IMR-90 (cell line): ENCODE results near the gene SOCS6. TPM values are rescaled to one million over a fixed set of nuclear protein-coding genes. Genes with fewer than 3 reads are reported as not detected.
A peak's percentile ranks its signal among the peaks of the same experiment; 100 is the strongest.

Experiments used
- ATAC-seq: fragments of 200-7000 bp; cut with Tn5 transposase; 2 replicates; pipeline ENCODE4 v1.9.1; 2020; ENCODE audit warnings: low read depth, mild to moderate bottlenecking, moderate library complexity
- BruUV-seq: library from RNA; stranded (reverse); fragments of 400-500 nt; replicated peaks from 2 replicates; lab custom pipeline; 2021; lab: Mats Ljungman, UMichigan
- CTCF ChIA-PET: fragments of 300-600 bp; formaldehyde crosslinking; extraction: SDS; loops from one replicate; lab custom pipeline; 2021; ENCODE audit warnings: antibody characterized with exemption; lab: Yijun Ruan, JAX
- POLR2A ChIA-PET: fragments of 300-600 bp; sonication (Branson Sonifier 250); formaldehyde crosslinking; loops from one replicate; lab custom pipeline; 2022; ENCODE audit warnings: antibody characterized with exemption; ENCODE audit not compliant: unreplicated experiment; lab: Charles Lee
- DNase-seq: peaks from one replicate; pipeline ENCODE4 v3.0.0; 2013
- H2AFZ ChIP-seq: replicated peaks from 2 replicates; pipeline ENCODE3; 2013; ENCODE audit warnings: low read length, mild to moderate bottlenecking; ENCODE audit not compliant: poor library complexity
- H2AK5ac ChIP-seq: 2 replicates; pipeline ENCODE4 v1.6.1; 2013; ENCODE audit warnings: low read depth, low read length, inconsistent platforms
- H2AK9ac ChIP-seq: replicated peaks from 2 replicates; pipeline ENCODE3; 2013; ENCODE audit warnings: mild to moderate bottlenecking, low read depth, low read length, moderate library complexity; ENCODE audit not compliant: poor library complexity
- H2BK120ac ChIP-seq: 2 replicates; pipeline ENCODE4 v1.6.1; 2013; ENCODE audit warnings: low read depth, low read length, inconsistent platforms
- H2BK15ac ChIP-seq: 3 replicates; pipeline ENCODE4 v1.6.1; 2013; ENCODE audit warnings: low read depth, low read length, inconsistent platforms
- H2BK20ac ChIP-seq: 2 replicates; pipeline ENCODE4 v1.6.1; 2013; ENCODE audit warnings: low read depth, mild to moderate bottlenecking, inconsistent platforms, low read length, moderate library complexity
- H2BK5ac ChIP-seq: 2 replicates; pipeline ENCODE4 v1.6.1; 2013; ENCODE audit warnings: mild to moderate bottlenecking, low read depth, low read length, inconsistent platforms; ENCODE audit not compliant: poor library complexity, severe bottlenecking
- H3K14ac ChIP-seq: replicated peaks from 2 replicates; pipeline ENCODE4 v1.6.1; 2013; ENCODE audit warnings: low read depth, low read length, inconsistent platforms
- H3K18ac ChIP-seq: 2 replicates; pipeline ENCODE4 v1.6.1; 2013; ENCODE audit warnings: low read depth, low read length, control low read depth
- H3K23ac ChIP-seq: 2 replicates; pipeline ENCODE4 v1.6.1; 2013; ENCODE audit warnings: low read depth, low read length, inconsistent platforms
- H3K27ac ChIP-seq: 2 replicates; pipeline ENCODE4 v1.5.1; 2013; ENCODE audit warnings: mild to moderate bottlenecking, control low read depth, low read length; ENCODE audit not compliant: insufficient read depth
- H3K27me3 ChIP-seq: 2 replicates; pipeline ENCODE4 v1.6.1; 2013; ENCODE audit warnings: low read length; ENCODE audit not compliant: control insufficient read depth, insufficient read depth
- H3K36me3 ChIP-seq: 2 replicates; pipeline ENCODE4 v1.6.1; 2013; ENCODE audit warnings: low read length, mixed read lengths; ENCODE audit not compliant: control insufficient read depth, insufficient read depth
- H3K4ac ChIP-seq: 2 replicates; pipeline ENCODE4 v1.6.1; 2013; ENCODE audit warnings: low read depth, low read length, inconsistent platforms
- H3K4me1 ChIP-seq: 2 replicates; pipeline ENCODE4 v1.6.1; 2013; ENCODE audit warnings: low read length, mixed read lengths; ENCODE audit not compliant: control insufficient read depth, insufficient read depth
- H3K4me2 ChIP-seq: 2 replicates; pipeline ENCODE4 v1.6.1; 2013; ENCODE audit warnings: low read depth, mild to moderate bottlenecking, control low read depth, low read length, moderate library complexity
- H3K4me3 ChIP-seq: 2 replicates; pipeline ENCODE4 v1.5.1; 2013; ENCODE audit warnings: low read depth, mild to moderate bottlenecking, control low read depth, low read length, moderate library complexity; ENCODE audit not compliant: insufficient read depth
- H3K56ac ChIP-seq: 2 replicates; pipeline ENCODE4 v1.6.1; 2013; ENCODE audit warnings: low read length, inconsistent platforms; ENCODE audit not compliant: insufficient read depth; ENCODE audit errors: extremely low read depth
- H3K79me1 ChIP-seq, 2 experiments: 2 replicates each; pipeline ENCODE4 v1.6.1; 2013; ENCODE audit warnings: low read length in 2 of 2, inconsistent platforms in 1 of 2, low read depth in 1 of 2
- H3K9ac ChIP-seq: 2 replicates; pipeline ENCODE4 v1.6.1; 2013; ENCODE audit warnings: low read depth, low read length, control low read depth
- H3K9me1 ChIP-seq: 2 replicates; pipeline ENCODE4 v1.6.1; 2013; ENCODE audit warnings: low read length, inconsistent platforms; ENCODE audit not compliant: insufficient read depth
- H3K9me3 ChIP-seq: 2 replicates; pipeline ENCODE4 v1.6.1; 2013; ENCODE audit warnings: low read length; ENCODE audit not compliant: control insufficient read depth, insufficient read depth
- H4K20me1 ChIP-seq: 2 replicates; pipeline ENCODE4 v1.6.1; 2013; ENCODE audit warnings: low read length, inconsistent platforms; ENCODE audit not compliant: insufficient read depth
- H4K5ac ChIP-seq: 2 replicates; pipeline ENCODE4 v1.6.1; 2013; ENCODE audit warnings: mild to moderate bottlenecking, low read depth, low read length, control low read depth
- H4K8ac ChIP-seq, 2 experiments: 2 replicates each; pipeline ENCODE4 v1.6.1; 2013; ENCODE audit warnings: low read depth in 2 of 2, low read length in 2 of 2, control low read depth in 1 of 2, inconsistent platforms in 1 of 2
- H4K91ac ChIP-seq: 2 replicates; pipeline ENCODE4 v1.6.1; 2013; ENCODE audit warnings: low read depth, low read length, inconsistent platforms; ENCODE audit not compliant: insufficient read depth
- BHLHE40 ChIP-seq: fragments of 150-350 bp; IDR thresholded peaks from 2 replicates; pipeline ENCODE4 v1.6.1; 2016; ENCODE audit warnings: mild to moderate bottlenecking, low read depth, low read length
- CEBPB ChIP-seq: IDR thresholded peaks from 2 replicates; pipeline ENCODE4 v1.6.1; 2012; ENCODE audit warnings: low read depth, low read length, improper control_type of control experiment
- FOS ChIP-seq: fragments of 150-350 bp; IDR thresholded peaks from 2 replicates; pipeline ENCODE4 v1.6.1; 2016; ENCODE audit warnings: low read depth, low read length
- MAFK ChIP-seq: IDR thresholded peaks from 2 replicates; pipeline ENCODE4 v1.6.1; 2012; ENCODE audit warnings: low read depth, low read length, improper control_type of control experiment
- MAZ ChIP-seq: IDR thresholded peaks from 2 replicates; pipeline ENCODE4 v1.6.1; 2012; ENCODE audit warnings: low read depth, mild to moderate bottlenecking, low read length, improper control_type of control experiment, moderate library complexity, borderline replicate concordance
- NFE2L2 ChIP-seq: fragments of 150-350 bp; IDR thresholded peaks from 2 replicates; pipeline ENCODE4 v1.6.1; 2016; ENCODE audit warnings: low read depth, mild to moderate bottlenecking, low read length
- RAD21 ChIP-seq: IDR thresholded peaks from 2 replicates; pipeline ENCODE4 v1.6.1; 2012; ENCODE audit warnings: low read length, improper control_type of control experiment
- RCOR1 ChIP-seq: IDR thresholded peaks from 2 replicates; pipeline ENCODE4 v1.6.1; 2012; ENCODE audit warnings: mild to moderate bottlenecking, low read length, improper control_type of control experiment; ENCODE audit not compliant: insufficient replicate concordance
- WGBS, 2 experiments: methylation state at CpG; one replicate each; pipeline versions ENCODE4 v1.1.5 to v1.1.7; 2013; ENCODE audit warnings: missing lambda C conversion rate in 2 of 2; ENCODE audit not compliant: insufficient read length in 1 of 2; ENCODE audit errors: extremely low coverage in 2 of 2; 5-methylcytosine and 5-hydroxymethylcytosine counted together
- dilution Hi-C: fragments of 300-500 bp; cut with HindIII; formaldehyde crosslinking; loops from one replicate; pipeline ENCODE4 v1.14.3; 2018; ENCODE audit warnings: low sequenced_read_pairs; ENCODE audit not compliant: unreplicated experiment
- in situ Hi-C: fragments of 300-500 bp; cut with MboI; formaldehyde crosslinking; loops from 3 replicates; pipeline ENCODE4 v1.14.3; 2019; ENCODE audit warnings: low sequenced_read_pairs, inconsistent platforms, mixed read lengths
- intact Hi-C: fragments of 100-400 bp; cut with micrococcal nuclease; formaldehyde crosslinking; loops from 2 replicates; pipeline ENCODE4 v1.10.0; 2022
- polyA plus RNA-seq, 3 experiments: library from polyadenylated mRNA; depleted of rRNA; stranded (reverse); fragments of >200 nt; gene quantifications; 2 replicates each; pipeline ENCODE4 v1.2.3, GENCODE V29; 2012; ENCODE audit warnings: low replicate concordance in 1 of 3
- total RNA-seq: library from RNA; depleted of rRNA; stranded (reverse); fragments of >200 nt; gene quantifications from 2 replicates; pipeline ENCODE4 v1.2.3, GENCODE V29; 2012

Gene SOCS6
- total and polyA plus RNA-seq, 2 of the 4 experiments (the other 2 are of a cell fraction), result 21.3 to 57.4 TPM

GRCh38 chr18:70355620-70356385 is 67.0 kb downstream of the SOCS6 start:
- peak overlapping the region; percentile 56; the same call in 1 of the 2 replicates for H2BK120ac ChIP-seq
- no peaks in the 10 kb centered on the region; the same call in 1 of the 2 replicates for H3K4me1 ChIP-seq
- no peak overlapping the region for H3K23ac ChIP-seq
- no peak overlapping the region; the same call in 1 of the 2 replicates for H4K5ac ChIP-seq
- no peaks in the 10 kb centered on the region for H3K9me1 ChIP-seq
- intact Hi-C loops (no loop called here), in situ Hi-C loops (no loop called here), dilution Hi-C loops (no loop called here)
- no peaks in the 10 kb centered on the region for H3K9me3 ChIP-seq
- no peak overlapping the region; the same call in 1 of the 2 replicates for H3K4me2 ChIP-seq
- ATAC-seq (no peak), DNase-seq (no peak)
- H2BK20ac ChIP-seq, result peak overlapping the region; percentile 71; the same call in 1 of the 2 replicates
- H2BK5ac ChIP-seq, result no peak overlapping the region
- ChIA-PET CTCF (interaction anchor here (1.2 to 1.4 kb wide), 2 partner anchors 10 to 160 kb away, joined by 3 read pairs; no protein-coding TSS in a partner anchor), POLR2A (no interaction called here)
- H3K27me3 ChIP-seq, result no peaks in the 10 kb centered on the region
- no peak overlapping the region for H3K9ac ChIP-seq
- H2BK15ac ChIP-seq, result peak overlapping the region; percentile 71; the same call in 1 of the 3 replicates
- H3K4ac ChIP-seq, result 0 out of 2 replicates have a peak overlapping the region, but pooled peaks have one; percentile 69
- H3K14ac ChIP-seq, result peak overlapping the region; percentile 67; the same call in 1 of the 2 replicates
- BruUV-seq, result no TSS peak
- no peak overlapping the region for H2AFZ ChIP-seq
- H2AK5ac ChIP-seq, result peak overlapping the region; percentile 43; the same call in 1 of the 2 replicates
- H2AK9ac ChIP-seq, result no peak overlapping the region
- WGBS, 2 experiments, result no CpG with 5 or more reads among the region's 5 CpGs
- H4K8ac ChIP-seq, result peak overlapping the region in 1 of 2 experiments; percentile 24; a peak in 2 of 4 replicates
- H3K56ac ChIP-seq, result no peak overlapping the region
- no peak overlapping the region; the same call in 1 of the 2 replicates for H4K91ac ChIP-seq
- TF ChIP-seq NFE2L2 (no peak), CEBPB (no peak), BHLHE40 (no peak), MAFK (no peak), RAD21 (no peak), RCOR1 (no peak), FOS (no peak), MAZ (no peak)
- H3K27ac ChIP-seq, result no peak overlapping the region
- H3K36me3 ChIP-seq, result peaks cover 2% of the 10 kb centered on the region; the same call in 1 of the 2 replicates
- peak overlapping the region; percentile 42; the same call in 1 of the 2 replicates for H3K18ac ChIP-seq
- H4K20me1 ChIP-seq, result no peaks in the 10 kb centered on the region
- no peak overlapping the region for H3K4me3 ChIP-seq
- 0 out of 4 replicates have a peak, but pooled peaks cover 0 to 3% of the 10 kb centered on the region in 2 experiments for H3K79me1 ChIP-seq
